Activated naive CD4-positive, alpha-beta T cell treated with anti-CD3 and anti-CD28 coated beads for 36 hours (primary cell): ENCODE measurements around the gene SMIM26. TPM values are rescaled to one million over a fixed set of nuclear protein-coding genes. Genes with fewer than 3 reads are reported as not detected.

Source experiments
- CTCF ChIA-PET: fragments of 350-600 bp; sonication (Branson Sonifier 250); formaldehyde crosslinking; loops from one replicate; lab custom pipeline; 2021; ENCODE audit warnings: antibody characterized with exemption; lab: Charles Lee
- DNase-seq: peaks from one replicate; pipeline ENCODE4 v3.0.0-alpha.2; 2020
- H3K27ac Mint-ChIP-seq: one replicate; pipeline ENCODE4 v1.8.0; 2021; ENCODE audit warnings: mild to moderate bottlenecking, mixed read lengths
- H3K27me3 Mint-ChIP-seq: one replicate; pipeline ENCODE4 v1.8.0; 2021; ENCODE audit warnings: low read depth, mixed read lengths
- H3K36me3 Mint-ChIP-seq: one replicate; pipeline ENCODE4 v1.8.0; 2021; ENCODE audit warnings: low read depth, mixed read lengths
- H3K4me1 Mint-ChIP-seq: one replicate; pipeline ENCODE4 v1.8.0; 2021; ENCODE audit warnings: low read depth, mixed read lengths
- H3K4me3 Mint-ChIP-seq: one replicate; pipeline ENCODE4 v1.8.0; 2021; ENCODE audit warnings: mild to moderate bottlenecking, moderate library complexity, mixed read lengths
- H3K9me3 Mint-ChIP-seq: one replicate; pipeline ENCODE4 v1.8.0; 2021; ENCODE audit warnings: mixed read lengths
- intact Hi-C: fragments of 100-400 bp; cut with micrococcal nuclease; formaldehyde crosslinking; loops from one replicate; pipeline ENCODE4 v1.15.1; 2023
- total RNA-seq, 2 experiments: library from RNA; stranded (reverse); gene quantifications; one replicate each; pipeline ENCODE4 v1.2.3, GENCODE V29; 2021

SMIM26 gene
- total RNA-seq, 2 experiments from 2014 or later, result 57.3 to 60.0 TPM

- CTCF ChIA-PET, result interaction anchor here (0.9 to 1.3 kb wide), 2 partner anchors 18 to 174 kb away, joined by 3 to 4 read pairs; no protein-coding TSS in a partner anchor
- H3K27me3 Mint-ChIP-seq, result no peaks in the 10 kb centered on the region
- DNase-seq, result peak; percentile 89
- peak within 1 kb of the TSS; percentile 59 for H3K27ac Mint-ChIP-seq
- H3K4me1 Mint-ChIP-seq, result peaks cover 23% of the 10 kb centered on the region
- H3K9me3 Mint-ChIP-seq, result no peaks in the 10 kb centered on the region
- peak within 1 kb of the TSS; percentile 87 for H3K4me3 Mint-ChIP-seq
- intact Hi-C loops, result loop anchor here (1.0 to 5.0 kb wide), 8 partner anchors 21 to 906 kb away; partner anchors contain the start of genes DZANK1, POLR3F, RBBP9 and RRBP1
- H3K36me3 Mint-ChIP-seq, result no peaks in the 10 kb centered on the region
Measured at GRCh38 chr20:18587665-18588573, 20.7 kb downstream of the SMIM26 start, which contains the start of gene DTD1. Gene DTD1, plus strand, starts transcription at chr20:18588054. Its CDS starts 19 bp downstream, at chr20:18588073.

DNA sequence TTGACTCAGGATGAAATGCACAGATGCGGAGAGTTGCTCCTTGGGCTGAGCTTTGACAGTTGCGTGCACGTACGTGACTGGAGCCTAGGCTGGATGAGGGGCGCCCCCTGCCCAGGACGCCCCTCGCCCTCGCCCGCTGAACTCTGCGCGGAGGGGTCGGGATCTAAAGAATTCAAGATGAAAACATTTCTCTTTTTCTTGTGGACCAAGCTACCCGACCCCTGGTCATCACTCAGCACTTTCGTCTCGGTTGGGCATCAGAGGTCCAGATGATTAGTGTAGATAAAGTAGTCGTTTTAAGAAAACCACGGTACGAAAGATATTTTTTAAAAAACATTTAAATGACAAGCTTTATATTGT is 21.3 kb downstream of the SMIM26 start:
- peaks cover 23% of the 10 kb centered on the region for H3K4me1 Mint-ChIP-seq
- H3K4me3 Mint-ChIP-seq, result peak overlapping the region; percentile 87
- peak overlapping the region; percentile 59 for H3K27ac Mint-ChIP-seq
- no peaks in the 10 kb centered on the region for H3K27me3 Mint-ChIP-seq
- intact Hi-C loops, result loop anchor here (2.0 to 5.0 kb wide), 4 partner anchors 176 to 906 kb away; partner anchors contain the start of genes RRBP1 and ZNF133
- CTCF ChIA-PET, result interaction anchor here (0.9 to 1.3 kb wide), 2 partner anchors 18 to 175 kb away, joined by 3 to 4 read pairs; no protein-coding TSS in a partner anchor
- H3K9me3 Mint-ChIP-seq, result no peaks in the 10 kb centered on the region
- DNase-seq, result no peak
- no peaks in the 10 kb centered on the region for H3K36me3 Mint-ChIP-seq

DNA sequence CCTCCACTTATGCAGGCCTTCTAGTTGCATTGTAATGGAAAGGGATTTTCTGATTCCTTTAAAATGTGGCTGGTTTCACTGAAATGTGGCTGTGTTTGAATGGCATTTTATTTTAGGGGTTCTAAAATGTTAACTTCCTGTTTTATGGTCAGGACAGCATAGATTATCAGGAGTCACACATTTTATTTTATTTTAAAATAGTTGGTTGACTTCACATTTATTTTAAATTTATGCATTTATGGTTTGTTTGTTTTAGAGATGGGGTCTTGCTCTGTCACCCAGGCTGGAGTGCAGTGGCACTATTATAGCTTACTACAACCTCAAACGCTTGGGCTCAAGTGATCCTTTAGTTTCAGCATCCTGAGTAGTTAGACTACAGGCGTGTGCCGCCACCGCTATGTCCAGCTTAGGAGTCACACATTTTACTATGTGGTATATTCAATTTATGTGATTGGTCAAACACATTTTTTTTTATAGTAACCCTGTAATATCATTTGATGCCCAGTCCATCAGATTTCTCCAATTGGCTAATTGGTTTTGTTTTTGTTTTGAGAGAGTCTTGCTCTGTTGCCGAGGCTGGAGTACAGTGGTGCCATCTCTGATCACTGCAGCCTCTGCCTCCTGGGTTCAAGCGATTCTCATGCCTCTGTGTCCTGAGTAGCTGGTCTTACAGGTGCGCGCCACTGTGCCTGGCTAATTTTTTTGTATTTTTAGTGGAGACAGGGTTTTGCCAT is 22.9 kb downstream of the SMIM26 start:
- H3K9me3 Mint-ChIP-seq, result no peaks in the 10 kb centered on the region

DNA sequence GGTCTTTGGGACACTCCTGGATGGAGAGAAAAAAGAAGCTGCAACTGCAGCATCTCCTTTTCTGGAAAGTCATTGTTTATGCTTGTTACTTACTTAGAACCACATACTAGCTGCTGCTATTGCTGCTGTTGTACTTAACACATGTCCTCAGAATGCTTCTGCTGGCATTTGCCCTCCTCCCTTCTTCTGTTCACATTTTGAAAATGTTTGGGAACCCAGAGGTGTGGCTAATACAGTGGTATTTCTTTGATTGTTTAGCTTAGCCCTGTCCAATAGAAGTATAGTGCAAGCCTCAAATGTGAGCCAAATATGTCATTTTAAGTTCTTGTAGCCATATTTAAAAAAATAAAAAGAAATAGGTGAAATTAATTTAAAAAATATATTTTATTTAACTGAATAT is 29.0 kb downstream of the SMIM26 start:
- H3K27ac Mint-ChIP-seq, result no peak overlapping the region
- DNase-seq, result no peak
- no peaks in the 10 kb centered on the region for H3K4me1 Mint-ChIP-seq
- CTCF ChIA-PET, result interaction anchor here (0.6 to 1.2 kb wide), 3 partner anchors 24 to 184 kb away, joined by 3 to 5 read pairs (median 3); no protein-coding TSS in a partner anchor
- peaks cover 21% of the 10 kb centered on the region for H3K36me3 Mint-ChIP-seq
- no peak overlapping the region for H3K4me3 Mint-ChIP-seq
- H3K9me3 Mint-ChIP-seq, result no peaks in the 10 kb centered on the region
- intact Hi-C loops, result no loop called here
- no peaks in the 10 kb centered on the region for H3K27me3 Mint-ChIP-seq

More for the DNA sequence above, 22.9 kb downstream of the SMIM26 start:
- Mint-ChIP-seq H3K27ac (no peak overlapping the region), H3K4me1 (peaks cover 23% of the 10 kb centered on the region), H3K4me3 (no peak overlapping the region), H3K36me3 (no peaks in the 10 kb centered on the region), H3K27me3 (no peaks in the 10 kb centered on the region)
- intact Hi-C loops, result loop anchor here (2.0 to 5.0 kb wide), 4 partner anchors 177 to 908 kb away; partner anchors contain the start of genes RRBP1 and ZNF133
- no peak for DNase-seq
- CTCF ChIA-PET, result no interaction called here

DNA sequence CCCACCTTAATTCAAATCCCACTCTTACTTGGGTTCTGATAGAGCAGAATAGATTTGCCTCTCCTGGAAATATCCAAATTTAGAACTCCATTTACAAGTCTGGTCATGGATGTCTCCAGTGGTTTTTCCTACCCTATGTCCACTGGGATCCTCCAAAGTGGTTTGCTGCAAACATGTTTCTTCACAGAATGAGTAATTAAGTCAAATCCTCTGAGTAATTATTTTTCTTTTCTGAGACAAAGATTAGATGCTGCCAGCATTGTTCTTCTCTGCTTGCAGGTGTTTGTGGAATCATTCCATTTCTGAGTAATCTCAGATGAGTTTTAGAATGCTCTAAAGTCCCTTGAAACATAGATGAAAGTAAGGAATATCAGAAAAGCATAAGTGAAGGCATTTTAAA is 42.5 kb downstream of the SMIM26 start:
- intact Hi-C loops, result no loop called here
- Mint-ChIP-seq H3K27ac (no peak overlapping the region), H3K4me3 (no peak overlapping the region), H3K9me3 (no peaks in the 10 kb centered on the region), H3K4me1 (peaks cover 3% of the 10 kb centered on the region), H3K36me3 (peaks cover 9% of the 10 kb centered on the region), H3K27me3 (no peaks in the 10 kb centered on the region)
- no peak for DNase-seq
- CTCF ChIA-PET, result interaction anchor here (1.2 kb wide), 1 partner anchor 19 kb away, joined by 3 read pairs; no protein-coding TSS in a partner anchor

DNA sequence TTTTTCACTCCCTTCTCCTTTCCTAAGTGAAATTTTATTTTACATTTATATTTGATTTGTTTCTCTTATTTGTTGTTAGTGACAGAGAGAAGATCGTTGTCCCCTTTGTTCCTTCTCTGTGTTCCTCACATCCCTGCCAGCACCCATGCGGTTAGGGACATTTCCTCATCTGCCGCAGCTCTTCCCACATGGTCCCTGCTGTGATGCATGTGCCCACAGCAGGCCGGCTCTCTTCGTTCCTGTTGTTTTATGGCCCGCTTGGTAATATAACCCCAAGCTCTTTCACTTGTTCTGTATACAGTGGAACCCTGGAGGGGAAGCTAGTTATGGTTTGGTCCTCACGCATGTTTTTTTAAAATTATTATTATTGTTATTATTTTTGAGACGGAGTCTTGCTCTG is 44.3 kb downstream of the SMIM26 start:
- Mint-ChIP-seq H3K27ac (no peak overlapping the region), H3K9me3 (no peaks in the 10 kb centered on the region), H3K4me3 (no peak overlapping the region), H3K36me3 (peaks cover 13% of the 10 kb centered on the region), H3K27me3 (no peaks in the 10 kb centered on the region), H3K4me1 (peaks cover 3% of the 10 kb centered on the region)
- intact Hi-C loops, result no loop called here
- no peak for DNase-seq
- CTCF ChIA-PET, result no interaction called here

- no peak for DNase-seq
- H3K27ac Mint-ChIP-seq, result no peak overlapping the region
- intact Hi-C loops, result no loop called here
Measured at GRCh38 chr20:18613553-18613952, 46.3 kb downstream of the SMIM26 start.

DNA sequence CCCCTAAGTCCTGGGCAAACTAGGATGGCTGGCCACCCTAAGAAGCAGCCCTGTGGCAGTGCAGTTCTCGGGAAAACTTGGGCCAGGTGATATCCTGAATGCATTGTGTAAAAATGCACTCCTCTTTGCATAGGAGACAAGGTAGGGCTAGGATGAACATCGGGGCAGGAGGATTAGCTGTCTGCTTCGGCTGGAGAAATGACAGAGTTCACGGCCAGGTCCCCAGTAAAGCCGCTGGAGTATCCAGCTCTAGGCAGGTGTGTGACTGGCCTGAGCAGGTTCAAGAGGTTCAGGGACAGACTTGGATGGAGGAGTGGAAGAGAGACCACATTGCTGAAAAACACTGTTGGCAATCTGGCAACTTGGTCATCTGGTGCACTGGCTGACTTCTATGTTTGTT is 47.0 kb downstream of the SMIM26 start:
- DNase-seq, result no peak
- H3K36me3 Mint-ChIP-seq, result peaks cover 16% of the 10 kb centered on the region
- CTCF ChIA-PET, result no interaction called here
- no peaks in the 10 kb centered on the region for H3K9me3 Mint-ChIP-seq
- no peak overlapping the region for H3K27ac Mint-ChIP-seq
- no peaks in the 10 kb centered on the region for H3K27me3 Mint-ChIP-seq
- H3K4me3 Mint-ChIP-seq, result no peak overlapping the region
- H3K4me1 Mint-ChIP-seq, result peaks cover 3% of the 10 kb centered on the region
- intact Hi-C loops, result no loop called here

More at GRCh38 chr20:18613553-18613952, 46.3 kb downstream of the SMIM26 start:
- Mint-ChIP-seq H3K4me3 (no peak overlapping the region), H3K36me3 (peaks cover 16% of the 10 kb centered on the region), H3K9me3 (no peaks in the 10 kb centered on the region), H3K4me1 (peaks cover 3% of the 10 kb centered on the region), H3K27me3 (no peaks in the 10 kb centered on the region)
- CTCF ChIA-PET, result interaction anchor here (0.5 kb wide), 1 partner anchor 1420 kb away, joined by 3 read pairs; no protein-coding TSS in a partner anchor

GRCh38 chr20:18615020-18615650 is 47.9 kb downstream of the SMIM26 start:
- Mint-ChIP-seq H3K36me3 (peaks cover 13% of the 10 kb centered on the region), H3K27me3 (no peaks in the 10 kb centered on the region), H3K9me3 (no peaks in the 10 kb centered on the region), H3K27ac (no peak overlapping the region), H3K4me3 (no peak overlapping the region), H3K4me1 (peaks cover 3% of the 10 kb centered on the region)
- intact Hi-C loops, result no loop called here
- no peak for DNase-seq
- CTCF ChIA-PET, result no interaction called here
